GM15510 (cell line): ENCODE measurements around the gene MRPL24.

ENCODE experiments used
- POLR2A ChIP-seq: IDR thresholded peaks from 3 replicates; pipeline ENCODE4 v1.6.1; 2011; ENCODE audit warnings: borderline replicate concordance; ENCODE audit not compliant: insufficient read length; ENCODE audit errors: extremely low read depth

MRPL24 gene

DNA sequence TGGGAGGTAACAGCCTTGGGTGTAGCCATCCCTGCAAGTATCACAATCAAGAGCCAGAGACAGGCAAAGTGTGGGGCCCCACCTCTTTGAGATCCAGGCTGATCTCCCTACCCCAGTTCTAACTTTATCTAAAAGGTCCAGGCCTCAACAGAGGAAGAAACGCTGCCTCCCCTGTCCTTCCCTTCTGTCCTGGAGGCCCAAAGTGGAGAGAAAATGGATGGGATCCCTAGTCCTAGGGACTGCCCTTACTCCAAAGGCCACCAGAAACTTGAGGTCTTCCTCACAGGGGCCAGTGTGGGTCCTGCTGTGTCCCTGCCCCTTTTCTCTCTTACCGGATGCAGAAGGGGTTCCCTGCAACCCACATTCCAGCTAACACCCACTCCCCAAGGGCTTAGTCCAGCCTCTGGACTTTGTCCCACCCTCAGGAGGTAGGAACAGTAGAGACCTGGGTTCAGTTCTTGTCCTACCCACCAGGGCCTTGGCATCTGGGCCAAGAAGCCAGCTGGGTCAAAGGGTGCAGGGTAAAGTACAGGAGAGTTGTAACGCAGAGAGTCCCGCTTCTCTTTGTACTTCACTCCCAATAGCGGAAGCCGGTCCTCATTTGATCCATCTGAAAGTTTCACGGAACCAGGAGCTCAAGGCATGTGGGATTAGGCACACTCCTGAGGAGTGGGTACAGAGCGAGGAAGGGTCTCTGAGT is 8.7 kb upstream of the MRPL24 start:
- no peak for TF ChIP-seq POLR2A

DNA sequence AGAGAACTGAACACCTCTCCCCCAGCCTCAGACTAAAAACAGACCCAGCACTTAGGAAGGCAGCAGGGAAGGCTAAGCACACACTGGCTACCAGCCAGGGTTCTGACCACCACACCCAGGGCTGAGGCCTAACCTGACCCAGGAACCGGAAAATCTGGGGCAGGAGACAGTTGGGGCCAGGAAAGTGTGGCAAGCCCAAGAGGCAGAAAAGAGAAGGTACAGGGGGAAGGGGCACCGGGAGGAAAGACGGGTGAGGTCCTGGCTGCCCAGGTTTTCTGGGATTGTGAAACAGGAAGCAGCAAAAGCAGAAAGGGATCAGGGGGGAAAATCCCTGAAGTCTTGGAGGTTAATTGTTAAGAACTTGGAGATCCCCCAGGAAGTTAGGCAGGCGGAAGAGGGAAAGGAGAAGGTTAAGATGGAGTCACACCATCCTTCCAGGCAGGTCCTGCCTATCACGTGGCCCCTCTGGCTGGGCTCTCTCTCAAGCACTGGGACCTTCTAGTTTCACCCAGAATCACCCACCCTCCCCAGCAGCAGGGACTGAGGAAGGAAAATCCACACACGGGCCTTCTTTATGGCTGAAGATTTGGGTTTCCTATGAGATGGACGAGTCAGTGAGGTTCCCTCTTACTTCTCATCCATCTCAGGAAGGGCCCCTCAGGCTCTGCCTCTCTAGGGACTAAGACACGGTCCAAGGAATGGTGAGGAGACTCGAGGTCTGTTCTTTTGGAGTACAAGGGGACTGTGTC is 8.0 kb upstream of the MRPL24 start:
- TF ChIP-seq POLR2A, result no peak

DNA sequence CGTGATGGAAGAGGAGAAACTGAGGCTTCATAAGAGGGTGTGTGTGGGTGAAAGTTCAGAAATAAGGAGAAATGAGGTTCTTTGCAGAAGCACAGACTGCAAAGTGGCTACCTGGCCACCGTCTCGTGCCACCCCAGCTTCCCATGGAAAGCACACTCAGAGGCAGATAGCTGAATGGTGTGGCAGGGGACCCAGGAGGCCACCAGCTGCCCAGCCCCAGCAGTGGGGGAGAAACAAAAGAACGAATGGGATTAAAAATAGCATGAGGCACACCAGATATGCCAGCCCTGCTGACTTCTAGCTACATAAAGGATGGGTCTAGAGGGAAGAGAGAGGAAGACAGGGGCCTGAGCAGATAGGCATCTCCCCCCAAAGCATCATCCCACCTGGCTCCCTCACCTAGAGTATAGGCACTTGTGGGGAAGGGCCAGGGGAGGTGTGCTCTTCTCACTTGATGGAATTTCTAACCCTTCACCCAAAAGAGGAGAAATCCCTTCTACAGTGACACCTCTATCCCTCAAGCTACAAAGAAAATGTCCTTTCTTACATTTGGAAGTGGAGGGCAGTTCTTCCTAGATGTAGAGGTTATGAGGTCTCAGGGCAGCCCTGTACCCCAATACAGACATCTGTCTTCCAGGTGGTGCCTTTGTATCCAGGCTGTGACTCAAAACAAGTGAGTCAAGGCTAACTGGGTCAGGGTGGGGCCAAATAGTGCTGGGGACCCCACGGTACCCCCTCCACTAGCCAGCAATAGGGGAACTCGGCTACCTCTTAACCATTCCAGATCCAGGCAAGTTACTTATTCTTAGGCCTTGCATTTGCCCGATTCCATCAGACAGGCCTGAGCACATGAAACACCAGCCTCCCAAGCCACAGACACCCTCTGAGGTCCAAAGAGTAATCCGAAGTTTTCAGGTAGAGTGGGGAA is 7.1 kb upstream of the MRPL24 start:
- TF ChIP-seq POLR2A, result no peak

DNA sequence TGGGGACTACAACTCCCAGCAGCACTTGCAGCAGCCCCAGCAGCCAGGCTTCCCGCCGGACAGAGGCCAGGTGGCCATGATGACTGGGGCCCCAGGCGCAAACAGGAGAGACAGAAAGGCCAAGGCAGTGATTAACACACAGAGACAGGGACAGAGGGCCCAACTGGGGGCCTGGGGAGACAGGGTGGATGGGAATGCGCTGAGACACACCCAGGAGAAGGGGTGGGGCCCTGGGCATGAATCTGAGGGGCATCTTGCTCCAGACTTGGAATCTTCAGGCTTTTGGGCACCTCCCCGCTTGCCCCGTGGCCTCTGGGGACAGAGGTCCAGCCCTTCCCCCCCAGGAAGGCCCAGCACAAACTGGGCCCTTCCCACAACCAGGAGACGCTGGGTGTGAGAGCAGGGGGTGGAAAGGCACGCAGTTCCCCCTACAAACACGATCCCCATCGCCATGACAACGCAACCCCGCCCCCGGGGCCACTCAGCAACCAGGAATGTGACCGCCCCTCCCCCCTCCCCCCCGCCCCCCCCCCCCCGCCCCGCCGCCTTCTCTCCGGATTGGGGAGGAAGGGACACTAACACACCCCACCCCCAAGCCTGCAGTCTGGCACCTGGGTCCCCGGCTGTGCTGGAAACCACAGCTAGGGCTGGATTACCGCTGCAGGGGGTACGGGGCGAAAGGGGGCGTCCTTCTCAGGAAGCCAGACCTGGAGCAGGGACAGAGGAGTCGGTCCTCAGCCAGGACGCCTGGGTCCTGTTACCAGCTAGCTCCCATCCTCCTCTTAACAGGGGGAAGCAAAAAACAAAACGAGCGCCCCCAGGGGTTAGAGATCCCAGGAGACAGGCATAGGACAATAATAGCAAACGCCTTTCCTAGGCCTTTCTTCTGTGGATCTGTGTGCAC is 6.1 kb upstream of the MRPL24 start:
- TF ChIP-seq POLR2A, result no peak

DNA sequence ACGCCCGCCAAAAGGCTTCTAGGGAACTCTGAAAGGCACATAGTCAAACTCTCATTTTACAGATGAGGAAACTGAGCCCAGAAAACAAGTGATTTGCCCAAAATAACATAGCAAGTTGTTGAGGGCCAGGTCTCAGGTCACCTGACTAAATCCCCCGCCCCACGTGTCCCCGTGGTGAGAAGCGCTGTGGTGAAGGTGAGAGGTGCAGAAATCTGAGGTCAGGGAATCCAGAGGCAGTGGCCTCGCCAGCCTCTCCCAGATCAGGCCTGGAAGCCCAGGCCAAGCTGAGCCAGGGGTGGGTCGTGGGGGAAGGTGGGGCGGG is 5.5 kb upstream of the MRPL24 start:
- no peak for TF ChIP-seq POLR2A

DNA sequence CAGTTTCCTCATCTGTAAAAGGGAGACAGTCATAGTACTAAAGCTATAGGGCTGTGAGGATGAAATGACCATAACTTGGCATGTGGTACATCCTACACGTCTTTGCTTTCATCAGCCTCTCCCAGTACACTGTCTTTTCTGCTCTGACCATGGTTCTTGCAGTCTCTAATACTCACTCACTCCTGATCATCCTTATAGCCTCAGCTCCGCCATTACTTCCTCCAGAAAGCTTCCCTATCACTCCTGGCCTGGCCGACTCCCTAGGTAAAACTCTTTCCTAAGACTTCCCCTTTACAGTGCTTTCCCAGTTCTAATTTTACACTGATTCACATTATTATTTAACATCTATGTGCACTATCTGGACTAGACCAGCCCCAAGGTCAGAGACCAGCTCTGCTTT is 5.0 kb upstream of the MRPL24 start:
- TF ChIP-seq POLR2A, result no peak

DNA sequence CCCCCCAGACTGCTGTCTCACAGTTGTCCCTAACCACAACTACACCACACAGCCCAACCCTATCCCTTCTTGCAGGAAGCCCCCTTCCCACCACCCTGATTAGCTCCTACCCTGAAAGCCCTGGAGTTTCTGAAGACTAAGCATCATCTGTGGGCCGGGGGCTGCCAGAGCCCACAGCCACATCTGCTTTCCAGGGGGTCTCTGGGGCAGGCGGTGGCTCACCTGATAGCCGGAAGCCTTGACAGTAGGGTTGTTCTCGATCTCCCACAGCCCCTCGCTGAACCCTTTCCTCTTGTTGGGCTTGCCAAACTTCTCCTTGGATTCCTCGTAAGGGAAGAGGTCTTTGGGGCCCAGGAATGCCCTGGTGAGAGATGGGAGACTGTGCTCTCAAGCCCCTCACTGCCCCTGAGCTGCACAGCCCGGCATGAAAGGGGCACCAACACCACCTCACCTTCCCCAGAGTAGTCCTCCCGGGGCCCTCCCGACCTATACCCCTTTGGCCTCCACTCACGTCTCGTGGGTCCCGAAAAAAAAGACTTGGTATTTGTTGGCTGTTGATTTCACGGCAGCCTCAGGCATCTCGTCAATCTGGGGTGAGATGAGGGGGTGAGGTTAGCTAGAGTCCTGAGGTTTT is 4.0 kb upstream of the MRPL24 start:
- TF ChIP-seq POLR2A, result no peak

DNA sequence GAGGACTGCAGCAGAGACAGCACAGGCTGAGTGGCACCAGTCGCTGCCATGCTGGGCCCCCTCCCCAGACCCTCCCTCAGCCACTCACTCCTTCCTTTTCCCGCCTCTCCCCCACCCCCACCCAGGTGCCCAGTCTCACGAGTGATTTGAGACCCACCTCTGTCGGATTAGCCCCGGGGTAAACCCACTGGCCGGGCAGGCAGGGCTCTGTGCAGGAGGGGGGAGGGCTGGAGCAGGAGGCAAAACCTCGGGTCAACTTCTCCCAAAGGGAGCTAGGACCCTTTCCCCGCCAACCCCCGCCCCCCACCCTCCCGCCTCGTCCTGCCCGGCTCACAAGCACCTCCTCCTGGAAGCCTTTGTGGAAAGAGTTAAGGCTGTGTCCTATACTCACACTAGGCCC is 3.5 kb upstream of the MRPL24 start:
- TF ChIP-seq POLR2A, result no peak

DNA sequence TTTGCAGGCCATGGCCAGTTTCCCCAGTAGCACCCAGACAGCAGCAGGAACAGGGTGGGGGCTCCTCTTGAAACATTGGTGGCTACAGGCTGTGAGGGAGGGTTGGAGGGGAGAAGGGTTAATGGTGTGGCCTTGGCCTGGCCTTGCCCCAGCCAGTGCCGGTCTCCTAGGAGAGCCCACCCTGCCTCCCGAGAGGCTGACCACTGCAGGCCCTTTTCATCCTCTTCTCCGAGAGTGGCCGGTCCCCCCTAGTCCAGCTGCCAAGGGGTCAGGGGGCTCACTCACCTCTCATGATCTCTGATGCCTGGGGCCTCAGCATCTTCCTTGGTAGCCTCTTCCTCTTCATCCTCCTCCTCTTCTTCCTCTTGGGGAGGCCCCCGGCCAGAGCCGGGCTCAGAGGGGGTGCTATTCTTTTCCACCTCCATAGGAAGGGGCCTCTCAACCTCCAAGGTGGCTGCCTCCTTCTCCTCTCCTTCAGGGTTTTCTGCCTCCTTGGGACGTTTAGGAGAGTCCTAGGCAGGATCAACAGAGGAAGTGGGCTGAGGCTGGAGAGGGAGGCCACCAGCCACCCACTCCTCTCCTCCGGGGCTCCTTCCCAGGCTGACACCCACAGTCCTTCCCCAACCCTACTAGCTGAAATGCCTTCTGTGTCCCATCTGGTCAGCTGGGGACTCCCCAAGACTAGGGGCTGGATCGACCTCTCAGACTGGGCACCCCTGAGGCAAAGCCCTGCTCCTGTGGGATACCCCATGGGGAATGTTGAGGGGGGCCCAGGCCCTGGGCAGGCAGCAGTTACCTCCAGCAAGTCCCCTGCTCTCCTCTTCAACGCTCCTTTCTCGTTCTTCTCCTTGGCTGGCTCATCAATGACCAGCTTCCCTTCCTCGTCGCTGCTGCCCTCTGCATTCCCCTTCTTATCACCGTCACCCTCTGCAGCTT is 2.7 kb upstream of the MRPL24 start:
- TF ChIP-seq POLR2A, result no peak

DNA sequence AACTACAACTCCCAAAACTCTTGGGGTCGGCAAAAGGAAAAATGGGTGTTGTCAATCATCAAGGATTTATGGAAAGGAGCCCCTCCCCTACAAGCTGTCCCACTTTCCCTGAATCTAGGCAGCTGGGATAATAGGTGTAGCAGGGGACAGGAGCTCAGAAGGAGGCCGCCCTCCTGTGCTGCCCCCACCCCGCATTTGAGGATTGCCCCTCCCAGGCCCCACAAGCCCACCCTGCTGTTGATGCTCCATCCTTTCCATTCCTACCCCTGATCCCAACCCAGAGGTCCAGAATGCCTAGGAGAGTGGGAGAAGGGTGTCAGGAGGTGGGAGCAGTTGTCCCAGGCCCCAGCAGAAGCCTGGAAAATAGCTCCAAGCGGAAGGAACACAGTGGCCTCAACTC is 1.9 kb upstream of the MRPL24 start:
- no peak for TF ChIP-seq POLR2A

DNA sequence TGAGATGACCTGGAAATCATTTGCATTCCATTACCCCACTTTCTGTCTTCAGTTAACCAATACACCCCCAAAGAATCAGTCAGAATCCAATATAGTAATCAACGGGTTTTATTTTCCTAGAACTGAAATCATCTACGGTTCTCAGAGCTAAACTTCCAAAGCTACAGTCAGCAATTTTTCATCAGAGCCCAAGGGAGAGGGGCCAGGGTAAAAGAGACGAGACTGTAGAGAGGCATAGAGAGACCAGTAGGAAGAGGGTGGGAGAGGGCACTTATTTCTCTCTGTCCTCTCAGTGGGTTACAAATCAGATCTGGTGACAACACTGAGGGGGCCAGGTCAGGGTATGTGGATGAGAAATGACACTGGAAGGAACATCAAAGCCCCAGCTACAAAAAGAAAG is 1.1 kb upstream of the MRPL24 start:
- TF ChIP-seq POLR2A, result no peak

DNA sequence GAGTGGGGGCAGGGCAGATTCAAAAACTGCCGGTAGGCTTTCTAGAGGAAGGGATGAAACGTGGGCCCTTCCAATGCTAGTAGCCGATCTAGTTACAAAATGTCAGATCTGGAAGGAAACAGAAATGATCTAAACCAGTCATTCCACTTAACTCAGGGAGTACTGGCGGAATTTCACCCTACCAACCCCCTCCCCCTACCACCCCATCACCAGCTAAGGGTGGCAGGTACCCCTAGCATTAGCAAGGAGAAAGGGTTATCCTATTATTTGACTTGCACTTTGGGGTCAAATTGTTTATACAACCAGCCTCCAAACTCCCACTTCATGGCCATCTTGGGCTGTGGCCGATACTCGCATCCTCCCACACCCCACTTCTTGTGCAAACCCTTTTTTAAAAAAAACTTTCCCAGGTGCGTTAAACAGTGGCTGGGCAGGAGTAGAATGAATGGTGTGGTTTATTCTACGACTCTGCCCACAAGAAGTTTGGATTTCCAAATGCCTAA is 644 bp upstream of the MRPL24 start:
- TF ChIP-seq POLR2A, result no peak

DNA sequence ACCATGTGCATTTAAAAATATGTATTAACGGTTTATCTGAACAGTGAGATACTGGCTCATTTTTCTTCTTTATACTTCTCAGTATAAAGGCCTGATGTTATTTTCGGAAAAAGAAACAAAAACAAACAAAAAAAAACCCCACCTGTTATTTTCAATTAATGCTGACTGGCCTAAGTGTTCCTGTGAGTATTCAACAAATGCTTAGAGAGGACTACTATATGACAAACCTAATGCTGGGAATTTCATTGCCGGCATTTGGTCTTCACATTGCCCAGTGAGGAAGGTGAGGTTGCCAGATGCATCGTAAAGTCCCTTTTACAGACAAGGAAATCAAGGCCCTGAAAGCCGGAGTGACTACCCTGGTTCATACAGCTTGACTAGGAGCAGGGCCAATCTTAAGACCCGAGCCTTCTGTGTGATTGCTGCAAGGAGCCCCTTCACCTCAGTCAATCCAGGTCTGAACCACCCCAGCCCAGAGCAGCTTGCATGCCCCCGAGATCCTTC is 599 bp downstream of the MRPL24 start:
- no peak for TF ChIP-seq POLR2A

DNA sequence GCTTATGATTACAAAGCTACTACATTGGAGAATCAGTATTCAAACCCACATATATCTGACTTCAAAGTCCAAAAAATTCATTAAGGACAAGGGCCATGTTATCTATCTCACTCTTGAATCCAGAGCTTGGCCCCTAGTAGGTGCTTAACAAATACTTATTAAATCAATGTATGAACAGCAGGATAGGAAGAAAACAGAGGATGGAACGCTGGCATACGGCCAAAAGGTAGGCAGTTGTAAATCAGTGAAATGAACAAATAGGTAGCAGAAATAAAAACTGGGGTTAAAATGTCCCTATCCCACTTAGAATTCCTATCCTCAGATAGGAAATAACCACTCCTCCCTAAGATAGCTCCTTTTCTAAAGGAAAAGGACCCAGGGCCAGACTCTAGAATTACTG is 2.0 kb downstream of the MRPL24 start:
- no peak for TF ChIP-seq POLR2A
